ENCODE data around the gene RNASE13.

DNA sequence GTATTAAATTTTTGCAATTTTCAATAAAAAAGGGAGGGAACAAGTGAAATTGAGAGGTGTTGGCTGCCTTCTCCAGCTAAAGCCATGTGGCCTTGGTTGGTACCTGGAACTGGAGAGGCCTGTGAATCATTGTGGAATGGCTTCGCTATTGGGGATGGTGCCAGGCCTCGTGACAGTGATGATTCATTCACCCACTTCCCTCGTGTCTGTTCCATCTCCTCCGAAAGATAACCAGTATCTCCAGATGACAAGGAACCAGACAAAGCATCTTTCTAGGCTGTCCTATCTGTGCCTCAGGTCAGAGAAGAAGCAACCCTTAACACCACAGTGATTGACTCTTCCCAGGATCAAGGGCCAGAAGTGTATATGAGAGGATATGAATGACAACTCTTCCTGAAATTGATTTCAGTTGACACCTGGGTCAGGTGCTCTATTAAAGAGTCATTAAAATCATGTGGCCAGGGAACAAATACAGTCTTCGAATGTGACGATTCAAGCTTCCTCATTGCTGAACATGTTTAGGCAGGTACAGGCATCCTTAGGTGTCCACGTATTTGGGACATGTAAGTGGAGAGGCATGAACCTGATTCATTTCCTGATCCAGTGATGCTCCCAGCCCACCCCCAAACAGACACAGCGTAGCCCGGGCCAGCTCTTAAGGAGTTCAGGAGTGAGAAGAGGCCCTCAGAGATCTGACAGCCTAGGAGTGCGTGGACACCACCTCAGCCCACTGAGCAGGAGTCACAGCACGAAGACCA lies 7.2 kb upstream of the RNASE13 start, which contains the start of gene RNASE7:
- no peak for TF ChIP-seq CTCF (IDR thresholded peaks at IDR 0.05)
- TF ChIP-seq POLR2A (IDR thresholded peaks at IDR 0.05): no peak
